ENCODE results near the gene PUM1. TPM values are rescaled to one million over a fixed set of nuclear protein-coding genes. Genes with fewer than 3 reads are reported as not detected.
"Not testable (repeated sequence)": the region's sequence is repeated elsewhere in the genome, so short reads cannot be mapped to it uniquely, and the experiment has no call there.

Gene PUM1
- total RNA-seq, 1 donor from 2014 or later, result 88.6 TPM

GRCh38 chr1:31043631-31044030 lies 21.9 kb downstream of the PUM1 start:
- Histone ChIP-seq H3K4me1 (peaks cover 45% of the 10 kb centered on the region), H3K36me3 (peaks cover 0 to 12% of the 10 kb centered on the region in 2 donors)

GRCh38 chr1:31042656-31043055 lies 22.9 kb downstream of the PUM1 start:
- TF ChIP-seq POLR2A (IDR thresholded peaks at IDR 0.05) (no peak), POLR2AphosphoS5 (IDR thresholded peaks at IDR 0.05; ENCODE audit: insufficient read depth in 1 of 2, low read depth in 1 of 2) (no peak)
- TF ChIP-seq, protein P1, sequence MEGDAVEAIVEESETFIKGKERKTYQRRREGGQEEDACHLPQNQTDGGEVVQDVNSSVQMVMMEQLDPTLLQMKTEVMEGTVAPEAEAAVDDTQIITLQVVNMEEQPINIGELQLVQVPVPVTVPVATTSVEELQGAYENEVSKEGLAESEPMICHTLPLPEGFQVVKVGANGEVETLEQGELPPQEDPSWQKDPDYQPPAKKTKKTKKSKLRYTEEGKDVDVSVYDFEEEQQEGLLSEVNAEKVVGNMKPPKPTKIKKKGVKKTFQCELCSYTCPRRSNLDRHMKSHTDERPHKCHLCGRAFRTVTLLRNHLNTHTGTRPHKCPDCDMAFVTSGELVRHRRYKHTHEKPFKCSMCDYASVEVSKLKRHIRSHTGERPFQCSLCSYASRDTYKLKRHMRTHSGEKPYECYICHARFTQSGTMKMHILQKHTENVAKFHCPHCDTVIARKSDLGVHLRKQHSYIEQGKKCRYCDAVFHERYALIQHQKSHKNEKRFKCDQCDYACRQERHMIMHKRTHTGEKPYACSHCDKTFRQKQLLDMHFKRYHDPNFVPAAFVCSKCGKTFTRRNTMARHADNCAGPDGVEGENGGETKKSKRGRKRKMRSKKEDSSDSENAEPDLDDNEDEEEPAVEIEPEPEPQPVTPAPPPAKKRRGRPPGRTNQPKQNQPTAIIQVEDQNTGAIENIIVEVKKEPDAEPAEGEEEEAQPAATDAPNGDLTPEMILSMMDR (IDR thresholded peaks at IDR 0.05), result no peak
- peaks cover 41% of the 10 kb centered on the region for H3K4me1 ChIP-seq
- H3K4me3 ChIP-seq, result no peak overlapping the region
- DNase-seq (ENCODE audit: extremely low spot score in 2 of 2), result no peak
- intact Hi-C loops (cut with DNase I), result no loop called here
- peaks cover 0 to 12% of the 10 kb centered on the region in 2 donors for H3K36me3 ChIP-seq
- no peaks in the 10 kb centered on the region for H3K9me3 ChIP-seq
- no peaks in the 10 kb centered on the region for H3K27me3 ChIP-seq
- no peak overlapping the region for H3K27ac ChIP-seq

More at GRCh38 chr1:31043631-31044030, 21.9 kb downstream of the PUM1 start:
- TF ChIP-seq POLR2AphosphoS5 (IDR thresholded peaks at IDR 0.05; ENCODE audit: insufficient read depth in 1 of 2, low read depth in 1 of 2), result no peak
- no peak for TF ChIP-seq POLR2A (IDR thresholded peaks at IDR 0.05)
- TF ChIP-seq, protein P1 (IDR thresholded peaks at IDR 0.05), result no peak
- no peak overlapping the region for H3K4me3 ChIP-seq
- no peak overlapping the region for H3K27ac ChIP-seq
- H3K9me3 ChIP-seq, result no peaks in the 10 kb centered on the region
- no peak for DNase-seq (ENCODE audit: extremely low spot score in 2 of 2)
- intact Hi-C loops (cut with DNase I), result no loop called here
- no peaks in the 10 kb centered on the region for H3K27me3 ChIP-seq

DNA sequence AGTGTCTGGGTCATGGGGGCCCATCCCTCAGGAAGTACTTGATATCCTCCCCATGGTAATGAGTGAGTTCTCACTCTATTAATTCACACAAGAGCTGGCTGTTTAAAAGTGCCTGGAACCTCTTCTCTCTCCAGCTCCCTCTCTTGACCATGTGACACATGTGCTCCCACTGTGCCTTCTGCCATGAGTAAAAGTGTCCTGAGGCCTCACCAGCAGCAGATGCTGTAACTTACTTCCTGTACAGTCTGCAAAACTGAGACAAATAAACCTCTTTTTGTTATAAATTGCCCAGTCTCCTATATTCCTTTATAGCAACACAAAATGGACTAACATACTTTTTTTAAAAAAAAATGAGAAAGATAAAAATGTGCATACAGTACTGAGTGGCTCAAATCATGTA lies 24.0 kb downstream of the PUM1 start:
- Histone ChIP-seq H3K27ac (no peak overlapping the region), H3K36me3 (peaks cover 0 to 12% of the 10 kb centered on the region in 2 donors), H3K27me3 (no peaks in the 10 kb centered on the region), H3K4me3 (no peak overlapping the region), H3K9me3 (no peaks in the 10 kb centered on the region), H3K4me1 (peaks cover 34% of the 10 kb centered on the region)
- intact Hi-C loops (cut with DNase I), result no loop called here
- TF ChIP-seq POLR2A (IDR thresholded peaks at IDR 0.05) (no peak), POLR2AphosphoS5 (IDR thresholded peaks at IDR 0.05; ENCODE audit: insufficient read depth in 1 of 2, low read depth in 1 of 2) (no peak)
- TF ChIP-seq, protein P1 (IDR thresholded peaks at IDR 0.05), result no peak
- DNase-seq (ENCODE audit: extremely low spot score in 2 of 2), result no peak

GRCh38 chr1:31040038-31040437 lies 25.5 kb downstream of the PUM1 start:
- peaks cover 0 to 12% of the 10 kb centered on the region in 2 donors for H3K36me3 ChIP-seq
- H3K4me3 ChIP-seq, result no peak overlapping the region
- H3K4me1 ChIP-seq, result peaks cover 44% of the 10 kb centered on the region
- intact Hi-C loops (cut with DNase I), result no loop called here
- DNase-seq (ENCODE audit: extremely low spot score in 2 of 2), result no peak
- H3K27me3 ChIP-seq, result no peaks in the 10 kb centered on the region
- no peaks in the 10 kb centered on the region for H3K9me3 ChIP-seq
- no peak overlapping the region for H3K27ac ChIP-seq
- TF ChIP-seq POLR2A (IDR thresholded peaks at IDR 0.05), result no peak
- no peak for TF ChIP-seq POLR2AphosphoS5 (IDR thresholded peaks at IDR 0.05; ENCODE audit: insufficient read depth in 1 of 2, low read depth in 1 of 2)

DNA sequence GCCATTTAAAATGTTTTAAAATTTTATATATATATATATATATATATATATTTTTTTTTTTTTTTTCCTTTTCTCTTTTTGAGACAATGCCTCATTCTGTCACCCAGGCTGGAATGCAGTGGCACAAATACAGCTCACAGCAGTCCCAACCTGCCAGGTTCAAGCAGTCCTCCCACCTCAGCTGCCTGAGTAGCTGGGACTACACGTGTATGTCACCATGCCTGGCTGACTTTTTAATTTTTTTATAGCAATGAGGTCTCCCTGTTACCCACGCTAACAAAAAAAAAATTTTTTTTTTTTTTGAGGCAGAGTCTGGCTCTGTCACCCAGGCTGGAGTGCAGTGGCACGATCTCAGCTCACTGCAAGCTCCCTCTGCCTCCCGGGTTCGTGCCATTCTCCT lies 26.6 kb downstream of the PUM1 start:
- H3K9me3 ChIP-seq; DNase-seq (ENCODE audit: extremely low spot score in 2 of 2); H3K27me3 ChIP-seq; H3K36me3 ChIP-seq; H3K4me3 ChIP-seq; H3K27ac ChIP-seq; intact Hi-C loops (cut with DNase I): not testable (repeated sequence)
- peaks cover 55% of the 10 kb centered on the region for H3K4me1 ChIP-seq

DNA sequence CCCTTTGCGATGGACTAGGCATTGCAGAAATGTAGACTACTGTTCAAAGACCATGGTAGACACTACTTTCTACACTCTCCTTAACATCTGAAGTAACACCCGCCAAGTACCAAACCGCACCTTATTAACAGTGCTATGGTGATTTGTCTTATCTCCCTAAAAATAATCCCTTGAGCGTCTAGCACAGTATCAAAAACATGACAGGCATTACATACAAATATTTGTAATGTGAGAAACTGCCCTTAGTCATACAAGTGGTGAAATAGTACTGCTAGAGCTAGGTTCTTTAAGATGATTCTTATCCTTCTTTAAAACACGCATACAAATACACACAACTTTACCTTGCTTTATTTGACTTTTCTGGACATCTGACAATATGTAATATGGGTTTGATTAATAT lies 27.2 kb downstream of the PUM1 start:
- no peak for DNase-seq (ENCODE audit: extremely low spot score in 2 of 2)
- H3K4me3 ChIP-seq, result no peak overlapping the region
- no peaks in the 10 kb centered on the region for H3K27me3 ChIP-seq
- H3K36me3 ChIP-seq, result peaks cover 0 to 4% of the 10 kb centered on the region in 2 donors
- no peaks in the 10 kb centered on the region for H3K9me3 ChIP-seq
- no peak overlapping the region for H3K27ac ChIP-seq
- intact Hi-C loops (cut with DNase I), result no loop called here
- peaks cover 56% of the 10 kb centered on the region for H3K4me1 ChIP-seq
- TF ChIP-seq POLR2AphosphoS5 (IDR thresholded peaks at IDR 0.05; ENCODE audit: insufficient read depth in 1 of 2, low read depth in 1 of 2) (no peak), POLR2A (IDR thresholded peaks at IDR 0.05) (no peak)
- TF ChIP-seq, protein P1 (IDR thresholded peaks at IDR 0.05), result no peak

All from vagina (tissue), 2 donors.